GM23248 (cell line): Measurements from ENCODE around the gene CPA5. TPM values are rescaled to one million over a fixed set of nuclear protein-coding genes. Genes with fewer than 3 reads are reported as not detected.
A peak's percentile ranks its signal among the peaks of the same experiment; 100 is the strongest.

ENCODE experiments used
- DNase-seq: peaks from one replicate; pipeline ENCODE4 v3.0.0-alpha.2; 2015
- H2AFZ ChIP-seq: fragments of 200-600 bp; sonication (generic); 2 replicates; pipeline ENCODE4 v1.6.1; 2016; ENCODE audit warnings: antibody characterized with exemption
- H3F3A ChIP-seq: fragments of 200-600 bp; sonication (generic); 2 replicates; pipeline ENCODE4 v1.6.1; 2016; ENCODE audit warnings: mild to moderate bottlenecking, antibody characterized with exemption, mixed run types; ENCODE audit not compliant: insufficient read depth
- H3K27ac ChIP-seq: fragments of 200-600 bp; sonication (generic); 2 replicates; pipeline ENCODE4 v1.5.1; 2016; ENCODE audit warnings: mild to moderate bottlenecking
- H3K27me3 ChIP-seq: fragments of 200-600 bp; sonication (generic); replicated peaks from 2 replicates; pipeline ENCODE4 v1.6.1; 2016; ENCODE audit warnings: mild to moderate bottlenecking; ENCODE audit not compliant: insufficient read depth
- H3K36me3 ChIP-seq: fragments of 200-600 bp; sonication (generic); 2 replicates; pipeline ENCODE4 v1.6.1; 2016; ENCODE audit warnings: low read depth, mild to moderate bottlenecking
- H3K4me1 ChIP-seq: fragments of 200-600 bp; sonication (generic); 2 replicates; pipeline ENCODE4 v1.6.1; 2016; ENCODE audit warnings: mild to moderate bottlenecking; ENCODE audit not compliant: insufficient read depth
- H3K4me2 ChIP-seq: fragments of 200-600 bp; sonication (generic); one replicate; pipeline ENCODE4 v1.6.1; 2016; ENCODE audit warnings: mild to moderate bottlenecking; ENCODE audit not compliant: unreplicated experiment
- H3K4me3 ChIP-seq: fragments of 200-600 bp; sonication (generic); 2 replicates; pipeline ENCODE4 v1.5.1; 2016; ENCODE audit warnings: mild to moderate bottlenecking
- H3K79me2 ChIP-seq: fragments of 200-600 bp; sonication (generic); 2 replicates; pipeline ENCODE4 v1.6.1; 2016; ENCODE audit warnings: mild to moderate bottlenecking; ENCODE audit not compliant: insufficient read depth
- H3K9ac ChIP-seq: fragments of 200-600 bp; sonication (generic); 2 replicates; pipeline ENCODE4 v1.6.1; 2016; ENCODE audit warnings: mild to moderate bottlenecking
- H3K9me2 ChIP-seq: fragments of 200-600 bp; sonication (generic); 2 replicates; pipeline ENCODE4 v1.6.1; 2016; ENCODE audit warnings: mixed run types, mild to moderate bottlenecking, moderate library complexity; ENCODE audit not compliant: insufficient read depth
- H3K9me3 ChIP-seq: fragments of 200-600 bp; sonication (generic); one replicate; pipeline ENCODE4 v1.6.1; 2017; ENCODE audit warnings: low read depth
- H4K20me1 ChIP-seq: fragments of 200-600 bp; sonication (generic); 2 replicates; pipeline ENCODE4 v1.6.0; 2016; ENCODE audit not compliant: insufficient read depth
- EZH2 ChIP-seq: fragments of 200-600 bp; sonication (generic); IDR thresholded peaks from 2 replicates; pipeline ENCODE4 v1.6.1; 2018; ENCODE audit warnings: antibody characterized with exemption, mild to moderate bottlenecking; ENCODE audit not compliant: insufficient read depth, poor library complexity, severe bottlenecking
- EZH2phosphoT487 ChIP-seq: fragments of 200-600 bp; sonication (generic); IDR thresholded peaks from 2 replicates; pipeline ENCODE4 v1.6.1; 2018; ENCODE audit warnings: antibody characterized with exemption, moderate library complexity, mild to moderate bottlenecking, low read depth; ENCODE audit not compliant: insufficient read depth
- WGBS, 2 experiments: methylation state at CpG; one replicate each; pipeline ENCODE4 v1.1.6; 2015 to 2017; ENCODE audit warnings: low lambda C conversion rate in 2 of 2, low coverage in 1 of 2; ENCODE audit errors: missing lambda C conversion rate in 2 of 2; 5-methylcytosine and 5-hydroxymethylcytosine counted together
- in situ Hi-C: fragments of 300-500 bp; cut with MboI; formaldehyde crosslinking; loops from 2 replicates; pipeline ENCODE4 v1.15.0; 2020
- polyA plus RNA-seq: library from polyadenylated mRNA; unstranded; fragments of >200 nt; fragmentation: Nextera tagmentation; extraction: Ambion mirVana; gene quantifications from 2 replicates; pipeline ENCODE4 v1.2.1, GENCODE V29; 2016
- total RNA-seq: library from RNA; depleted of rRNA; stranded (reverse); fragments of >200 nt; shearing (Covaris generic); gene quantifications from 2 replicates; pipeline ENCODE4 v1.2.3, GENCODE V29; 2014

The CPA5 gene
- total and polyA plus RNA-seq, 2 experiments from 2014 or later = 0.23 TPM; not detected in 1

GRCh38 chr7:130334274-130334673 is 10.3 kb upstream of the CPA5 start:
- in situ Hi-C loops = no loop called here

GRCh38 chr7:130337410-130337971 is 7.1 kb upstream of the CPA5 start:
- no peak for DNase-seq
- Histone ChIP-seq H3K9me3 (no peaks in the 10 kb centered on the region), H3K4me3 (no peak overlapping the region), H3K27ac (no peak overlapping the region), H4K20me1 (no peaks in the 10 kb centered on the region), H2AFZ (no peak overlapping the region), H3K27me3 (no peaks in the 10 kb centered on the region), H3K4me1 (no peaks in the 10 kb centered on the region; the same call in 1 of the 2 replicates), H3F3A (no peaks in the 10 kb centered on the region), H3K79me2 (no peaks in the 10 kb centered on the region), H3K9ac (no peak overlapping the region), H3K9me2 (no peaks in the 10 kb centered on the region), H3K4me2 (no peak overlapping the region), H3K36me3 (no peaks in the 10 kb centered on the region)
- WGBS, 2 experiments = 81 to 83% methylated on average over 5 to 6 of the region's 6 CpGs
- in situ Hi-C loops = no loop called here
- TF ChIP-seq EZH2phosphoT487 (no peak), EZH2 (no peak)

More at GRCh38 chr7:130334274-130334673, 10.3 kb upstream of the CPA5 start:
- no peaks in the 10 kb centered on the region; the same call in 1 of the 2 replicates for H3K4me1 ChIP-seq
- peak overlapping the region; percentile 13; the same call in 1 of the 2 replicates for H2AFZ ChIP-seq
- H3K9me3 ChIP-seq = no peaks in the 10 kb centered on the region
- no peak overlapping the region for H3K27ac ChIP-seq
- no peak overlapping the region for H3K4me2 ChIP-seq
- H3K9me2 ChIP-seq = no peaks in the 10 kb centered on the region
- no peak overlapping the region for H3K9ac ChIP-seq
- no peaks in the 10 kb centered on the region for H3K27me3 ChIP-seq
- WGBS, 2 experiments = 11 to 19% methylated on average over 6 of the region's 6 CpGs
- H3F3A ChIP-seq = no peaks in the 10 kb centered on the region
- TF ChIP-seq EZH2 = no peak
- no peak for TF ChIP-seq EZH2phosphoT487
- no peaks in the 10 kb centered on the region for H3K79me2 ChIP-seq
- peak; percentile 34 for DNase-seq
- no peak overlapping the region for H3K4me3 ChIP-seq
- no peaks in the 10 kb centered on the region for H3K36me3 ChIP-seq
- H4K20me1 ChIP-seq = no peaks in the 10 kb centered on the region

GRCh38 chr7:130338233-130338632 is 6.4 kb upstream of the CPA5 start:
- Histone ChIP-seq H2AFZ (no peak overlapping the region), H3K4me3 (no peak overlapping the region), H3K9ac (no peak overlapping the region), H4K20me1 (no peaks in the 10 kb centered on the region), H3K4me1 (no peaks in the 10 kb centered on the region; the same call in 1 of the 2 replicates), H3K27me3 (no peaks in the 10 kb centered on the region), H3K79me2 (no peaks in the 10 kb centered on the region), H3F3A (no peaks in the 10 kb centered on the region), H3K9me3 (no peaks in the 10 kb centered on the region), H3K27ac (no peak overlapping the region), H3K9me2 (no peaks in the 10 kb centered on the region), H3K4me2 (no peak overlapping the region), H3K36me3 (no peaks in the 10 kb centered on the region)
- DNase-seq = no peak
- in situ Hi-C loops = no loop called here
- TF ChIP-seq EZH2phosphoT487 (no peak), EZH2 (no peak)
- 87% methylated on average over 3 of the region's 3 CpGs for WGBS, 2 experiments

- H3K36me3 ChIP-seq = no peaks in the 10 kb centered on the region
- TF ChIP-seq EZH2 (no peak), EZH2phosphoT487 (no peak)
- in situ Hi-C loops = no loop called here
Measured at GRCh38 chr7:130341882-130342281, 2.7 kb upstream of the CPA5 start.

More at GRCh38 chr7:130341882-130342281, 2.7 kb upstream of the CPA5 start:
- H3K9ac ChIP-seq = no peak overlapping the region
- no peak for DNase-seq
- no peaks in the 10 kb centered on the region for H3F3A ChIP-seq
- no peak overlapping the region for H3K4me3 ChIP-seq
- WGBS, 2 experiments = 72 to 74% methylated on average over 4 of the region's 4 CpGs
- no peak overlapping the region for H2AFZ ChIP-seq
- H3K4me1 ChIP-seq = no peaks in the 10 kb centered on the region; the same call in 1 of the 2 replicates
- H3K4me2 ChIP-seq = no peak overlapping the region
- no peaks in the 10 kb centered on the region for H3K27me3 ChIP-seq
- H3K79me2 ChIP-seq = no peaks in the 10 kb centered on the region
- no peak overlapping the region for H3K27ac ChIP-seq
- H4K20me1 ChIP-seq = no peaks in the 10 kb centered on the region
- H3K9me3 ChIP-seq = no peaks in the 10 kb centered on the region
- H3K9me2 ChIP-seq = no peaks in the 10 kb centered on the region
